GM19043 (cell line): Measurements from ENCODE around the gene ABTB2.

Source experiments
- ATAC-seq: cut with Tn5 transposase; IDR thresholded peaks from one replicate; pipeline ENCODE4 v1.9.1; 2021; ENCODE audit warnings: low read depth; ENCODE audit not compliant: unreplicated experiment

ABTB2 gene

GRCh38 chr11:34158661-34159060 is 199.1 kb downstream of the ABTB2 start:
- ATAC-seq: no peak

GRCh38 chr11:34157163-34157562 is 200.6 kb downstream of the ABTB2 start:
- no peak for ATAC-seq

DNA sequence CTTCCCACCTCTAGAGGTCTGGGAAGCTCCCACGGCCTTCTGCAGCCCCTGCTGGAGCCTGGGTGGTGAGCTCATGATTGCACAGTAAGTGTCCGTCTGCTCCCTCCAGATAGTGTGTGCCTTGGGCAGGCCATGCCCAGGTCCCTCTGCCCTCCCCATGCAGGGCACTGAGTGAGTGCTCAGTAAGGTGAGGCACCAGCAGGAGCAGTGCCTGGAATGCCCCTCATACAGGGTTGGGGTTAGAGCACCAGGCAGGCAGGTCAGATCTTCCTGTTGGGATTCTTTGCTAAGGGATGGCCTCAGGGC is 202.1 kb downstream of the ABTB2 start:
- no peak for ATAC-seq

GRCh38 chr11:34155057-34155756 is 202.6 kb downstream of the ABTB2 start:
- no peak for ATAC-seq

DNA sequence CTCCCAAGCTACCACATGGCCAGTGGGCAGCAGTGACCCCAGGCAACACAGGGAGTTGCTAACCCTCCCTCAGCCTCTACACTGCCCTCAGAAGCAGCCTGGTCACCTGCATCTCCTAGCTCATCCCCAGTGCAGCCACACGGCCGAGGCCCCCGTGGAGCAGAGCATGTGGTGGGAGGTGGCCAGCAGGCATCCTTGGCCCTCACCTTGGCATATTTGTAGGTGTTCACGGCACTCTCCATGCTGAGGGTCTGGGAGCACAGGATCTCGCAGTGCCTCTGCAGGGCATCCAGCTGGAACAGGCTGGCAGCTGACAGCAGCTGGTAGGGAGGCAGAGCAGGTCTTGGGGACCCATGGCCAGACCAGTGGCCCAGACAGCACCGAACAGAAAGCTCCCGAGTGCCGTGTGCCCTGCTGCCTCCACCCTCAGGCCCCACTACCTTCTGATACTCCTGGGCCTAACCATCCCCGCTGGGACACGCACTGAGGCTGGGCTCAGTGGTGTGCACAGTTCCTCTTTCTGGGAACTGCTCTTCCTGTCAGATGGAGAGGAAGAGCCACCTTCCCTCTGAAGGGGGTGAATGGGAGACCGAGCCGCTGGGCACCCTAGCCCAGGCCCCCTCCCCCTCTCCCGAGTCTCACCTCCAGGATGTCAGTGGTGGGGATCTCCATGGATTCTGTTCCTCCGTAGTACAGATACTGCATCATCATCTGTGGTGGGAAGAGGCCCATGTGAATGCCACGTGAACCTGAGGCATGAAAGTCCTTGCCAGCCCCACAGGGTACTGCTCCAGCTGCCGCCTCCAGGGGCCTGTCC is 203.5 kb downstream of the ABTB2 start:
- peak; percentile 79 for ATAC-seq

- no peak for ATAC-seq
Observed at GRCh38 chr11:34151916-34152845, 205.6 kb downstream of the ABTB2 start.

DNA sequence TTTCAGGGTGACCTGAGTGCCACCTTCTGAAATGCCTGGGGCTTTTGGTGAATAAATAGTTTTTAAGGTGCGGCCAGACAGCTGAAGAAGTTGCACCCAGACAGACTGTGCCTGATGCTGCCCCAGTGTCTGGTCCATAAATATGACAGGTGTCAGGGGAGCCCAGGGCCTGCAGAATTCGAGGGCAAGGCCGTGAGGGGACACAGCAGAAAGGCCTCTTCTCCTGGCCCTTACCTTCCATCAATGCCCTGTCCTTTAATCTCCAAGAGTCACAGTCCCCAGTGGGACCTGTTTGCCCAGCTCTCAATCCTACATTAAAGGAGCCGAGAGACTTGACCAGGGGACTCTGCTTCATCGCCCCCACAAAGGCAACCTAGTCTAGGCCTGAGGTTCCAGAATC is 206.6 kb downstream of the ABTB2 start:
- ATAC-seq: no peak

DNA sequence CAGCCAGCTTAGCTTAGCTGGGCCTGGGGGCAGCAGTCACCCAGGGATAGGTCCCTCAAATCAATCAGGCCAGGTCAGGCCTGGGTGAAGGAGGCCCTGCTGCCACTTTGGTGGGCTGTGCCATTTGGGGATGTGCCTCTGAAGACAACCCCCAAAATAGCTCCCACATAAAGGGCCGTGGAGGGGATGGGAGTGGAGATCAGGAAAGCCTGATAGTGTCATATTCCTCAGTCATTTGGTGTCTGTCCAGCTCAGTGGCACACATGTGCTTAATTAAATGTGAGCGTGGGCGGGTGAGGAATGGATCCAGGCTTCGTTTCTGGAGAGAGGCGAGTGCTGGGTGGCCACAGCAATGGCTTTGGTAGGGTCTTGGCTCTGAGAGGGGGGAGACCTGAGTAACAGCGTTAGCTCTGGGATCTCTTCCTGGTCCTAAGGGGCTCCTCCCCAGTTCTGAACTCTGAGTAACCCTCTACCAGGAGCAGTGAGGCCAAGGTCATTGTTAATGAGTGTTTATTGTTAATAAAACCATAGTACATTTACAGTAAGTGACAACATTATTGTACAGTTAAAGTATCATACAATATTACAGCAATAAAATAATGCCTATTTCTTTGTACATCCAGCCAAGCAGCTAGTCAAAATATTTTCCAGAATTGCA is 207.2 kb downstream of the ABTB2 start:
- no peak for ATAC-seq

DNA sequence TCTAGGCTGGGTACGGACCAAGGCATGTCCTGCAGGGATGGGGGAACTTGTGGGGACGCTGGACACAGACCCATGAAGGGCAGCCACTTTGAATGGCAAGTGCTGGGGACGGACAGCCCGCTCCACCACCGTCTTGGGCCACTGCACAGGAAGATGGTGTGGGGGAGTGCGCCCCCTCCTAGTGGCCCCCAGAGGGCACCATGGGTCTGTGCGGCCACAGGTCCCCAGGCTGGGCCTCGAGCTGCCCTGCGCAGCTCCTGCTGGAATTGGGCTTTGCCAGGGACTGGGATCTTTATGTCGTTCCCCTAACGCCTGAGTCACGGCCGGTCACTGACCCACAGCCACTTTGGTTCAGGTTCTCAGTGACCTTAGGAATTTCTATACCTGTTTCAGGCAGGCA is 208.0 kb downstream of the ABTB2 start:
- ATAC-seq: no peak

DNA sequence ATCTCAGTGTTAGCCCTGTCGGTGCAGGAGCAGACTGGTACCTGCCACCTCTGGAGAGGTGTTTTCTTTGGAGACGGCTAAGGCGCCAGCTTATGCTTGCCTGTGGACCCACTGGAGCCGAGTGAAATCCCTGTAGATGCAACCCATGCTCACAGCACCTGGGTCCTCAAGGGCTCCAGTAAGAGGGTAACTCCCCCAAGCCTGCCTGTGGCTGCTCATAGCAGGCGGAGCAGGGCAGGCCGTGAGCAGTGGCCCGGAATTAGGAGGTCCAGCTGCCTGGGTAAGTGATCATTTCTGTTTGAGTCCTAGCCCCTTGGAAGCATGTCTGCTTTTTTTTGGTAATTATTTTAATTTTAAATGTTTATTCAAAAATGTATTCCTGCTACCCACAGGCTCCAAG is 208.5 kb downstream of the ABTB2 start:
- no peak for ATAC-seq

DNA sequence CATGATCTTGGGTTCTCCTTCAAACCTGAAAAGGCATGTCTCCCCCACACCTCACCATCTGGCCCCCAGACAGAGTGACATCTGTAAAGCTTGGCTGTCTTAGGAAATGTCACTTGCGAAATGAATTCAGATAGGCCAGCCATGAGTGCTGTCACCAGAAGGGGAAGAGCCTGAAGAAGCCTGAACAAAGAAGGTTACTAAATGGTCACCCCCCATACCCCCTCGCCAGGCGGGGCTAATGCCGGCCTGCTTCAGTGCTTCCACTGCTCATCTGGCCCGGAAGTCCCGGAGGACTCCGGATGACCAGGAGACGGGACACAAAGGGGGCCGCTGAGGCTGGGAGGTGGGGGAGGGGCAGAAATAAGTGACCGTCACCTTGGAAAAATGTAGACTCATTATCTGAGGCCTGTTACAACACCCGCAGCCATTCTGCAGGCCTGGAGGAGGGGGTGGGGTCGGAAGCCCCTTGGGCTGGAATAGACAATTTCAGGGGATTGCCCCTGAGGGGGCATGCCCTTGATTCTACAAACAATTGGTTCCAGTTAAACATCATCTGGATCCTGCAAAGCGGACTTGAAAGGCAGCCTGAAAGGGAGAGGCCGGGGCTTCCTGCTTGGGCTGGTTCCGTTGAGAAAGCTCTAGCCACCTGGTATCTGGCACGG is 209.2 kb downstream of the ABTB2 start:
- ATAC-seq: no peak

- no peak for ATAC-seq
Observed at GRCh38 chr11:34147581-34147980, 210.2 kb downstream of the ABTB2 start.

- ATAC-seq: no peak
Observed at GRCh38 chr11:34146866-34147265, 210.9 kb downstream of the ABTB2 start.

DNA sequence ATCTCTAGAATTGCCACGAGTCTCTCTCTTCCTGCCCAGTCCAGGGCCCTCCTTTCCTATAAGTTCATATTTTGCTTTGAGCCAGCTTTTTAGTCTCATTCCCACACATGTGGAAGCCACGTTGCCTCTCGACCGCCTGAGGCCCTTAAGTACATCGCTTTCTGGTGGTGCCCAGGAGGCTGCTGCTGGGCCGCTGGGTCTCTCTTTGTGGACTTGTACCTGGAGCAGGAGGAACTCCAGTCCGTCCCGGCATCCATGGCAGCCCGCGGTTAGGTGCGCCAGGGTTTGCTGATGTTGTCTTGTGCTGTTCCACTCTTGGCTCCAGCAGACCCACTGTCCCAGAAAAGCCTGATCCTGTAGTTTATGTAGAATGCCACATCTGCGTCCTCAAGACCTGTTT is 211.4 kb downstream of the ABTB2 start:
- ATAC-seq: no peak

GRCh38 chr11:34145847-34146381 is 211.9 kb downstream of the ABTB2 start:
- peak; percentile 57 for ATAC-seq

DNA sequence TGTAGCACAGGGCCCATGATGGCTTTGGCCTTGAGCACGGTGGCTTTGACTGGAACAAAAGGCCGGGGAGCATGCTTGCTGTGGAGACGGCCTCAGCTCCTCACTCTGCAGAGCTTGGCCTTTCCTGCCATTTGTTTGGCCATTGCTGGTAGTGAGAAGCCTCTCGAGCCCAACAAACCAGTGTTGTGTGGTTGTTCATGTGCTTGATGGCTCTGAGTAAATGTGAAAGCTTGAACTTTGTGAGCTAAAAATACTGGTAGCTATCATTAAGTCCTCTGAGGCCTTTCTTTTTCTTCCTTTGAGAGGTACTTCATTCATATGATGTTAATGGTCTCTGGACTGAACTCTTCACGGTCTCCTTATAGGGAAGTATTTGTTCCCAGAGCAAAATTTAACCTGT is 212.7 kb downstream of the ABTB2 start:
- peak; percentile 52 for ATAC-seq

GRCh38 chr11:34143048-34143447 is 214.8 kb downstream of the ABTB2 start:
- ATAC-seq: no peak

DNA sequence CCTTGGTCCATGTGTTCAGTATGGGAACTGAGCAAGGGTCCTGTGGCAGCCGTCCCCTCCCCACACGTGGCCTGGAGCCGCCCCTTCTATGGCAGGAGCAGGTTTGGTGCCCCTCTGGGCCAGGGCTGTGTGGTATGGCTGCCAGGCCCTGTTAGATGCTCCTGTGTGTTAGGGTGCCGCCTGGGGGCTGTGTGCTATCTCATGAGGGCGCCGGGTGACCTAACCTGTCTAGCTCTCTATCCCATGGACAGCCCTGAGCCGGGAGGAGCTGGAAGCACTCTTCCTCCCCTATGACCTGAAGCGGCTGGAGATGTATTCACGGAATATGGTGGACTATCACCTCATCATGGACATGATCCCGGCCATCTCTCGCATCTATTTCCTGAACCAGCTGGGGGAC is 217.7 kb downstream of the ABTB2 start:
- ATAC-seq: no peak

DNA sequence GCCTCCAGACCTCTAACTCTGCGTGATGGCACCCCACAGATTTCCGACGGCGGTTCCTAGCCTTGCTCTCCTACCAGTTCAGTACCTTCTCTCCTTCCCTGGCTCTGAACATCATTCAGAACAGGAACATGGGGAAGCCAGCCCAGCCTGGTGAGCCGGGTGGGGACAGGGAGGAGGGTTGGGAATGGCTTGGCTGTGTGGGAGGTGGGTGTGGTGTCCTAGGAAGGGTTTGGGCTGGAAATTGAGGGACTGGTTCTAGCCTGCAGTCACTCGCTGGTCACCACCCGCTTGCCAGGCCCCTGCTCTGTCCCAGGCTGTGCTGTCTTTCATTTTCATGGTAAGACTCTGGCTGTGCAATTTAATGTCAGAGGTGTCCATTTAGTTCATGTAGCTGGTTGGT is 218.5 kb downstream of the ABTB2 start:
- ATAC-seq: no peak

DNA sequence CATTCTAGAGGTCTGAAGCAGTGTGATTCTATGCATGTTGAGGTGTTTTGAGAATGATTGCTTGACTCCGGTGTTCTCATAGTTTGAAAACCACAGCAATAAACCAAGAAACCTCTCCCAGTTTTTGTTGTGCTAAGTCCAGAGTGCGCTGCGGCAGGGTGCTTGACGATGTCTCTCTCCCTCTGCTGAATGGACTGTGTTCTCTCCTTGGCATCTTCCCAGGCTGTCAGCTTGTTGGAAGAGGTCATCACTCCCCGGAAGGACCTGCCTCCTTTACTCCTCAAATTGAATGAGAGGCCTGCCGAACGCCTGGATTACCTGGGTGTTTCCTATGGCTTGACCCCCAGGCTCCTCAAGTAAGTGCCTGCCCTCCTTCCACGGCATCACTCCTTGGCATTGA is 221.4 kb downstream of the ABTB2 start:
- ATAC-seq: no peak
